ENCODE data around the gene DLGAP5. TPM values are rescaled to one million over a fixed set of nuclear protein-coding genes. Genes with fewer than 3 reads are reported as not detected.

Gene DLGAP5, protein sequence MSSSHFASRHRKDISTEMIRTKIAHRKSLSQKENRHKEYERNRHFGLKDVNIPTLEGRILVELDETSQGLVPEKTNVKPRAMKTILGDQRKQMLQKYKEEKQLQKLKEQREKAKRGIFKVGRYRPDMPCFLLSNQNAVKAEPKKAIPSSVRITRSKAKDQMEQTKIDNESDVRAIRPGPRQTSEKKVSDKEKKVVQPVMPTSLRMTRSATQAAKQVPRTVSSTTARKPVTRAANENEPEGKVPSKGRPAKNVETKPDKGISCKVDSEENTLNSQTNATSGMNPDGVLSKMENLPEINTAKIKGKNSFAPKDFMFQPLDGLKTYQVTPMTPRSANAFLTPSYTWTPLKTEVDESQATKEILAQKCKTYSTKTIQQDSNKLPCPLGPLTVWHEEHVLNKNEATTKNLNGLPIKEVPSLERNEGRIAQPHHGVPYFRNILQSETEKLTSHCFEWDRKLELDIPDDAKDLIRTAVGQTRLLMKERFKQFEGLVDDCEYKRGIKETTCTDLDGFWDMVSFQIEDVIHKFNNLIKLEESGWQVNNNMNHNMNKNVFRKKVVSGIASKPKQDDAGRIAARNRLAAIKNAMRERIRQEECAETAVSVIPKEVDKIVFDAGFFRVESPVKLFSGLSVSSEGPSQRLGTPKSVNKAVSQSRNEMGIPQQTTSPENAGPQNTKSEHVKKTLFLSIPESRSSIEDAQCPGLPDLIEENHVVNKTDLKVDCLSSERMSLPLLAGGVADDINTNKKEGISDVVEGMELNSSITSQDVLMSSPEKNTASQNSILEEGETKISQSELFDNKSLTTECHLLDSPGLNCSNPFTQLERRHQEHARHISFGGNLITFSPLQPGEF
- 3.6 to 9.4 TPM (median 8.8 TPM) in 3 replicates for total RNA-seq
- long read RNA-seq, transcript DLGAP5-201 (19 exons, 2,973 nt): major isoform, 20 of 26 reads
- long read RNA-seq, partial matches to known transcripts: 1 of 26 reads
- long read RNA-seq, other reads (novel, unspliced or antisense): 1 of 26 reads

DNA sequence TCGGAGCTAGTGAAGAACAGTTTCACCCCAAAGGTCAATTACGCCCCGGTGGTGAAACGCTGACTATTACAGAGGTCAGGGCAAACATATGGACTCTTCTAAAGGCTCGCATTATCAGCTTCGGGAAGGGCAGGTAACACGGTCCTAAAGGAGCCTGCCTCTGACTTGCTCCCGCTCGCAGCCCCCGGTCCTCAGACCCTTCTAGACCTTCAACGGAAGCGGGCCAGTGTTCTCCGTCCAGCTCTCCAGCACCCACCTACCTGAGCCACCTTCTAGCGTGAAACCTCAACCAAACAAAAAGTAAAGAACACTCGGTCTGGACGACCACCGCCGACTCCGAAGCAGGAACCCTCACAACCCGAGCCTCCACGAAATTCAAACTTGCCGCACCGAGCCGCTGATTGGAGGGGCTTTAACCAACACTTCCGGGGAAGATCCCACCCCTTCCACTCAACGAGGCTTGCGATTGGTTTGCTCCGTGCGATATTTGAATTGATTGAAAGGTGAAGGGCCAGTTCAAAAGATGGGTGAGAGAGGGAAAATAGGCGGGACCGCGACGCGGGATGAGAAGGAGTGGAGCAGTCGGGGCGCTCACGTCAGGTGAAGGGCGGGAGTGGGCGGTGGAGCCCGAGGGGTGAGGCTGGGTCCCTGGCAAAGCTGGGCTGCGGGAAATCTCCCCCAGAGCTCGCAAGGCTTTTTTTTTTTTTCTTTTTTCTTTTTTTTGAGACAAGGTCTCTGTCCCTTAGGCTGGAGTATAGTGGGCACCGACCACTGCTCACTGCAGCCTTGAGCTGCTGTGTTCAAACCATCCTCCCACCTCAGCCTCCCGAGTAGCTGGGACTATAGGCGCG lies at the start of gene DLGAP5:
DLGAP5 (minus strand) TSS at position 383 of the 851 bp plus-strand sequence. CDS start 2,406 bp downstream, outside the sequence.
- H3K9me3 Mint-ChIP-seq (ENCODE audit: low read depth): no peaks in the 10 kb centered on the region
- H3K27ac Mint-ChIP-seq (ENCODE audit: unreplicated experiment): peak within 1 kb of the TSS; percentile 91
- H3K4me1 Mint-ChIP-seq (ENCODE audit: low read depth): peaks cover 35% of the 10 kb centered on the region

DNA sequence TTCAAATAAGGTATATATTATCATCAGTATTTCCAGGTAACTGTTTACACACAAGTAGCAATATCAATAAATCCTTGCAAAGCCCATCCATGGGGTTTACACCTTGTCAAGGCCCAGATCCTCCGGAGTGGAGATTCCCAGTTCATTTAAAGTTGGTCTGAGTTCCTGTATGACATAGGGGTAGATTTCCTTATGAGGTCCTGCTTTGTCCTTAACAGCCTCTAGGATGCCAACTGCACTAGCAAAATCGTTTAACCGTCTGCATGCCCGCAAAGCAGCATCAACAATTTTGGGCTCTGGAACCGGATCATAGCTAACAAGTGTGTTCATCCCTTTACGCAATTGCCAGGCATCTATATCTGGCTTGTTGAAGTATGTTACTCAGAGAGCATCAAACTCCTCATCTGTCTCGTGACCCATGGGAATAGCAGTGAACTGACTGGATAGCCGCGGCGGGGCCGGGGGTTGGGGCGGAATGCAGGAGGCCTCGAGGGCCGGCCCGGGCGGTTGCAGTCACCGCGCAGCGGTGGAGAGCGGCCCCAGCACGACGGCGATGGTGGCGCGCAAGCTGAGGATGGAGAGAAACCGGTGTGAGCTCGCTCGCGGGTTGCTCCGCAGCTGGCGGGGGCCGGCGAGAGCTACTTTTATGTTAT lies 49.3 kb upstream of the DLGAP5 start:
- peaks cover 39% of the 10 kb centered on the region for H3K27me3 Mint-ChIP-seq (ENCODE audit: low read depth)
- H3K4me1 Mint-ChIP-seq (ENCODE audit: low read depth): no peaks in the 10 kb centered on the region
- H3K9me3 Mint-ChIP-seq (ENCODE audit: low read depth): no peaks in the 10 kb centered on the region
- H3K27ac Mint-ChIP-seq (ENCODE audit: unreplicated experiment): no peak overlapping the region
- TF ChIP-seq, protein P1, sequence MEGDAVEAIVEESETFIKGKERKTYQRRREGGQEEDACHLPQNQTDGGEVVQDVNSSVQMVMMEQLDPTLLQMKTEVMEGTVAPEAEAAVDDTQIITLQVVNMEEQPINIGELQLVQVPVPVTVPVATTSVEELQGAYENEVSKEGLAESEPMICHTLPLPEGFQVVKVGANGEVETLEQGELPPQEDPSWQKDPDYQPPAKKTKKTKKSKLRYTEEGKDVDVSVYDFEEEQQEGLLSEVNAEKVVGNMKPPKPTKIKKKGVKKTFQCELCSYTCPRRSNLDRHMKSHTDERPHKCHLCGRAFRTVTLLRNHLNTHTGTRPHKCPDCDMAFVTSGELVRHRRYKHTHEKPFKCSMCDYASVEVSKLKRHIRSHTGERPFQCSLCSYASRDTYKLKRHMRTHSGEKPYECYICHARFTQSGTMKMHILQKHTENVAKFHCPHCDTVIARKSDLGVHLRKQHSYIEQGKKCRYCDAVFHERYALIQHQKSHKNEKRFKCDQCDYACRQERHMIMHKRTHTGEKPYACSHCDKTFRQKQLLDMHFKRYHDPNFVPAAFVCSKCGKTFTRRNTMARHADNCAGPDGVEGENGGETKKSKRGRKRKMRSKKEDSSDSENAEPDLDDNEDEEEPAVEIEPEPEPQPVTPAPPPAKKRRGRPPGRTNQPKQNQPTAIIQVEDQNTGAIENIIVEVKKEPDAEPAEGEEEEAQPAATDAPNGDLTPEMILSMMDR (IDR thresholded peaks at IDR 0.05): no peak
- no peak for DNase-seq (ENCODE audit: low spot score)
- peak overlapping the region; percentile 33 for H3K4me3 Mint-ChIP-seq (ENCODE audit: unreplicated experiment)
- H3K36me3 Mint-ChIP-seq (ENCODE audit: low read depth): no peaks in the 10 kb centered on the region

More for the DNA sequence above, at the start of gene DLGAP5:
- TF ChIP-seq, protein P1 (IDR thresholded peaks at IDR 0.05): no peak
- peak; percentile 95 for DNase-seq (ENCODE audit: low spot score)
- Mint-ChIP-seq H3K27me3 (ENCODE audit: low read depth) (no peaks in the 10 kb centered on the region), H3K4me3 (ENCODE audit: unreplicated experiment) (peak within 1 kb of the TSS; percentile 98), H3K36me3 (ENCODE audit: low read depth) (no peaks in the 10 kb centered on the region)

DNA sequence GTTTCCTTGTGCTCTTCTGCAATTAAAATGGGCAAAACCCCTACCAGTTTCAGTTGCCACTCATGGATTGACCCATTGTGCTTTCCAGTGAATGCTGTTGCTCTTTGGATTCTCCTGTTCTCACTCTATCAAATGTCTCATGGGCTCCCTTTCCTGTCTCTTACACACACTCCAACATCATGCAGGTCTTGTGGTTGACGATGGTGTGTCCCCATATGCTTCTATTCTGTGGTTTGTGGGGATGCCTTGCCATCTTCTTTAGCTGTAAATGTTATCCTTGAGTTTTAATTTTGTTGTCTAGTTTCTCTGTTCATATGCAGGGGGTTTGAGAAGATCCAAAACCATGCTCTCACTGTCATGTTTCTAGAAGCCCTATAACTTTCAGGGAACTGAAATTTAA lies 47.9 kb upstream of the DLGAP5 start:
- TF ChIP-seq, protein P1 (IDR thresholded peaks at IDR 0.05): no peak
- no peak overlapping the region for H3K4me3 Mint-ChIP-seq (ENCODE audit: unreplicated experiment)
- H3K4me1 Mint-ChIP-seq (ENCODE audit: low read depth): no peaks in the 10 kb centered on the region
- H3K27ac Mint-ChIP-seq (ENCODE audit: unreplicated experiment): no peak overlapping the region
- no peaks in the 10 kb centered on the region for H3K9me3 Mint-ChIP-seq (ENCODE audit: low read depth)
- H3K36me3 Mint-ChIP-seq (ENCODE audit: low read depth): no peaks in the 10 kb centered on the region
- DNase-seq (ENCODE audit: low spot score): no peak
- H3K27me3 Mint-ChIP-seq (ENCODE audit: low read depth): peaks cover 49% of the 10 kb centered on the region

DNA sequence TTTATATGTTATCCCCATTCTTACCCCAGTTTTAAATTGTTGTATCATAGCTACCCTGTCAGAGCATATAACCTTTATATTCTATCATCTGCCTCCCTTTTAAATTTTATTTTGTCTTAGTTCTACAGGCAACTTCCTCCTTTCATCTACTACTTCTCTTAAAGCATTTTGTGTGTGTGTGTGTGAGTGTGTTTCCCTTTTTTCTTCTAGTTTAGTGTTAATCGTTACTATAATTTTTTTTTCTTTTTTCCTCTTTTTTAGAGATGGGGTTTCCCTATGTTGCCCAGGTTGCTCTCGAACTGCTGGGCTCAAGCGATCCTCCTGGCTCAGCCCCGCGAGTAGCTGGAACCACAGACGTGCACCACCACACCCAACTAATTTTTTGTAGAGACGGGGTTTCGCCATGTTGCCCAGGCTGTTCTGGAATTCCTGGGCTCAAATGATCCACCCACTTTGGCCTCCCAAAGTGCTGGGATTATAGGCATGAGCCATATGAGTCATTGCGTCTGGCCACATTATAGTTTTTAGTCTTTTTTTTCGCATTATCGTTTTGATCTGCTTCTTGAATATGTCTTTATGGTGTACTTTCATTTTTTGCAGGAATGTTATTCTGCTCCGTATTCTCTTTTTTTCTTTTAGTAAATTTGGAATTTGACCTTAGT lies 46.8 kb upstream of the DLGAP5 start:
- TF ChIP-seq, protein P1 (IDR thresholded peaks at IDR 0.05): no peak
- Mint-ChIP-seq H3K4me1 (ENCODE audit: low read depth) (no peaks in the 10 kb centered on the region), H3K4me3 (ENCODE audit: unreplicated experiment) (no peak overlapping the region), H3K27ac (ENCODE audit: unreplicated experiment) (no peak overlapping the region), H3K27me3 (ENCODE audit: low read depth) (peaks cover 48% of the 10 kb centered on the region), H3K9me3 (ENCODE audit: low read depth) (no peaks in the 10 kb centered on the region), H3K36me3 (ENCODE audit: low read depth) (no peaks in the 10 kb centered on the region)
- no peak for DNase-seq (ENCODE audit: low spot score)

Measured in chondrocyte (in vitro differentiated cells).